ENCODE measurements around the gene GAB1.

The GAB1 gene

DNA sequence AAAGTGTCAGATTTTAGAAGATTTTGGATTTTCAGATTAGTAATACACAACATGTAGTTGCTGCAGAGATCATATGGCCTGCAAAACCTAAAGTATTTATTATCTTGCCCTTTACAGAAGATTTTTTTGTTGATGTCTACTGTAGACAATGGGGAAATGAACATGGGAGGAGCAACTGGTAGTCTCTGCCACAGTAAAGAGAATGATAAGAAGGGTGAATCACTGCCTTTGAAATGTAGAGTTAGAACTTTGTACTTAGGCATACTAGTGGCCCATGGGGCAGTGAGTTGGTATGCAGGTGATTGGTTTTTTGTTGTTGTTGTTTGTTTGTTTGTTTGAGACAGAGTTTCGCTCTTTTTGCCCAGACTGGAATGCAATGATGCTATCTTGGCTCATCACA lies 50.1 kb downstream of the GAB1 start:
- no peak for DNase-seq

DNA sequence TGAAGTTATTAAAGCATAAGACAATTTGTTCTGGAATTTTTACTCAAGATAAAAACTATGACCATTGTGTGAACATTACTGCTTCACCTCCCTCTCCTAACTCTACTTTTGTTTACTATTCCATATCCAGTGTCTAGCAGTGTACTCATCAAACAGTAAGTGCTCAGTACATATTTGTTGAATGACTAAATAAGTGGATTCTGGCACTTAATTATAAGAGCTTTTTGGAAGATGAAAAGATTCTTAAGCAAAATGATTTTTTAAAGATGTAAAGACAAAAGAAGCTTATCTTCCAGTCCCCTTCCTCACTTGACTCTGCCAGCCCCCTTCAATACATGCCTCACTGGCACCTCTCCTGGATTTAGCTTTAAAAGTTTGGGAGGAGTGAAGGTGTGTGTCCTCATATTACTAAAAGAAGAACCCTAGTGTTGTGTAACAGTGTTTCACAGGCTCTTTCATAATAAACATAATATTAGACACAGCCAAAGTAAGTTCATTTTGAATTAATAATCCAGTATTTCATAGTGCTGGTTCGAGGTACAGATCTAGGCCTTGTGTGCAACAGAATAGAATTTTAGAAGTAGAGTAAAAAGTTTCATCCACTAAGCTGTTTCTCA lies 53.0 kb downstream of the GAB1 start:
- DNase-seq: no peak

DNA sequence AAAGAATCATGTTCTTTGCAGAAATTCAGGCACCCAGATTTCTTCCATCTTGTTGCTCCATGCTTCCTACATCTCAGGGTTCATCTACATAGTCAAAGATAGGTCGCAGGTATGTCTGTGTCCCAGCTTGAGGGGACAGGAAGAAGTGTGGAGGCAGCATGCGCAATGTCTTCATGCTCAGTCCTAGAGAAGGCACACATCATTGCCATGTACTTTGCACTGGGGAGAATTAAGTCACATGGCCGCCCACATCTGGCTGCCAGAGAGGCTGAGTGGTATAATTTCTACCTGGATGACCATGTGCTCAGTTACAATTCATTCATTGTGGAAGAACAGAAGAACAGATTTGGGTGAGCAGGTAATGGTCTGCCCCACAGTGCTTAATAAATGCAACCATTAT lies 54.1 kb downstream of the GAB1 start:
- no peak for DNase-seq

DNA sequence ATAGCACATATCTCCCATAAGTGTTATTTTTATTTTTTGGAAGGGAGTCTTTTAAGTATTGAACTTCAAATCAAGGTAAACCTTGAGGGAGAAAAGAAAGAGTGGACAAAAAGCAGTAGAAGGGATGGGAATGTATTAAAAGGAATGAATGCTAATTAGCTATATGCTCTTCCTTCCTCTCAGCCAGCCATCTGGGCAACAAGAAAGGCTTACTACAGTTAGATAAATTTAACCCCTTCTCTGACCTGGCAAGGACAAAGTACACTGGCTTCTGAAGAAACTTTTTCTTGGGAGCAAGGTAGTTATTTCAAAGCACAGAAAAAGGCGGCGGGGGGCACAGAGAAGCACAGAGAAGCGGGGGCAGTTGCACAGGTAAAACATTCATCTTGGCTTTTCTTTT lies 54.6 kb downstream of the GAB1 start:
- no peak for DNase-seq

DNA sequence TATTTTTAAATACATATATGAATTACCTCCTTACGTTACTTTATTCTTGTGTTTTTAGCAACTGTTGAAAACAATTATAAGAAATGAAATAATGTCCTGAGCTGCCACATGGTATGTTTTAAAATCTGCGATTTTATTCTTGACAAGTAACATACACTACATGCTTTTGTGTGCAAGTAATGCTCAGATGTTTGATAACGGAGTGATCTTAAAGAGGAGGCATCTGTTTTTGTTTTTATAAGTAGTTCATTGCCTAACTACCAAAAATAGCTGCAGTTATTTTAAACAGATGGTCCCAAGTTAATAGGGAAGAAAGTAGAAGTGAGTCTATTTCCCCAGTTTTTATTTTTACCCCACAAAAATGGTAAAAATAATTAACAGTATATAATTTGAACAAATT lies 55.2 kb downstream of the GAB1 start:
- no peak for DNase-seq

DNA sequence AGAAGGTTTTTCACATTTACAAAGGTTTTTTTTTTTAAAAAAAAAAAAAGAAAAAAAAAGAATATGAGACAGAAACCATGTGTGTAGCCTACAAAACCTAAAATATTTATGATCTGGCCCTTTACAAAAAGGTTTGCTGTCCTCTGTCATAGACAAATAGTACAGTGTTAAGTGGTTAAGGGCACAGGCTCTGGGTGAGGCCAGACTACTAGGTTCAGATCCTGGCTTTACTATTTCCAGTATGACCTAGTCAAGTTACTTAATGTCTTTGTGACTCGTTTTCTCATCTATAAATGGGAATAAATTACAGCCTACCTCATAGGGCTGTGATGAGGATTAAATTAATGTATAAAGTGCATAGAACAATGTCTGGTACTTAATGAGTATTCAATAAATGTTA lies 56.5 kb downstream of the GAB1 start:
- DNase-seq: no peak

DNA sequence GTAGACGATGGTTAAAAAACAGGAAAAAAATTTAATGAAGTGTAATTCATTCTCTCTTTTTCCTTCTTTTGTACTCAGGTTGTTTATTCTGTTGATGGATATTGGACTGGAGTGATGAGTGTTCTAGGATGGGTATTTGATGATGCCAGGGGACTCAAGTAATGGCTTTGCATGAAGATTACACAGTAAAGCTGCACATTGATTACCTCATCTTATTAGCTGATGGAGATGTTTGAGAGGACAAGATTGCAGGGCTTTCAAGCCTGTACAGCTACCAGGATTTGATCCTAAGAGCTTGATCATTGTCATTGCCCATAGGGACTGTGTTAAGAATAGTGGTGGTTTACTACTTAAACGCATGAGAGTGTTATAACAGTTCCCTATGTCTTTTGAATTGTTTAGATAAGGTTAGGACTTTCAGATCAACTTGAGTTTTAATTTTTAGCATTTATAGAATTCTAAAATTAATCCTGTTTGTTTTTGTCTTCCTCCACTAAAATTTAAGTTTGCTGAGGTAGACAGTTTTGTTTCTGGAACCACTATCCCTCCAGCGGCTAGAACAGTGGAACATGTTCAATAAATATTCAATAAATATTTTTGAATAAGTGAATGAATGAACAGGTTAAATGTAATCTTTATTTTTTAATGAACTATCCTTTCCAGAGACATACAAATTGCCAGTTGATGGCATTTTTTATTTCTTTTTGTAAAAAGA lies 58.2 kb downstream of the GAB1 start:
- DNase-seq: no peak

DNA sequence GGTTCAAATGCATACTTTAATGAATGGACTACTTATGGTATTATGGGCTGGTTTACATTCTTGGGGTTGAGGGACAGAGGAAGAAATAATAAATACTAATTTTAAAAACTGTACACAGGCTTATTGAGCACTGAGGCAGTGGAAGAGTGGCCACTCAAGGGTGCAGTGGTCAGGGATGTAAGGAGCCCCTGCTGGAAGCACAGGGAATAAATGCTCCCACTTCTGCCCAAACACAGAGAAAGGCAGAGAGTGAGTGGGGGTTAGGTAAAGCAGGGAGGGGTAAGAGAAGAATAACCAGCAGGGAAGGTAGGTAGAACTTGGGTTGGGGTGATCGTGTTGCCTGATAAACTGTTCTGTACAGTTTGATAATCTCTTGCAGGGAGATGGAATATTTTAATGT lies 60.0 kb downstream of the GAB1 start:
- DNase-seq: no peak

DNA sequence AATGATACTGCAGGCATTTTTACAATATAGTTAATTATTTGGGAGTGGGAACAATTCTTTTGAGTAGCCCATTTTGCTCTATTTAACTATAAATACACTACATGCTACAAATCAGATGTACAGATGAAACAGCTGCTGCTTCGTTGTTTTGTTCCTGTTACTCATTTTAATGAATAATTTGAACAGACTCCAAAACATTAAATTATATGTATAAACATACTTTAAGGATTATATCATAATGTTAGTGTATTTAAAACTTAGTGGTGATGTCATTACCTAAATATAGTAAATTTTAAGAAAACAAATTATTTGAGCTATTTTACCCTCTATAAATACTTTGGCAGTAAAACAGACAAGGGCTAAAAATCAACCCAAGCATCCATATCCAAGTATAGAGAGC lies 60.7 kb downstream of the GAB1 start:
- DNase-seq: no peak

DNA sequence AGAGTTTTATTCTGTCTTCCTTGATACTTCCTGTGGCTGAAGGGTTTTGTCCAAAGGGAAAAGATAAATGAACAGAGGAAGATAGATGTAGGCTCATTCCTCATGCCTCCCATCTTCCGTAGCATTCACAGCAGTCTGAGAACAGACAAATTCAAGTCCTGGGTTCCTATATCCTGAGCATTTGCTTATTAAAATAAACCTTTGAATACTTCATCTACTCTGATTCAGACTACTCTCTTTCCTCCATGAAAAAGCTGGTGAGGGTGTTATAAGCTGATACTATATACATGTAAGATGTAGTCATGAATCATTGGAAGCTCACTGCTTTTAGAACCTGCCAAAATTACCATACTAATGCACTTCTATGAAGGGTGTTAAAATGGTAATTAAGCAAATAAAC lies 61.2 kb downstream of the GAB1 start:
- DNase-seq: no peak

DNA sequence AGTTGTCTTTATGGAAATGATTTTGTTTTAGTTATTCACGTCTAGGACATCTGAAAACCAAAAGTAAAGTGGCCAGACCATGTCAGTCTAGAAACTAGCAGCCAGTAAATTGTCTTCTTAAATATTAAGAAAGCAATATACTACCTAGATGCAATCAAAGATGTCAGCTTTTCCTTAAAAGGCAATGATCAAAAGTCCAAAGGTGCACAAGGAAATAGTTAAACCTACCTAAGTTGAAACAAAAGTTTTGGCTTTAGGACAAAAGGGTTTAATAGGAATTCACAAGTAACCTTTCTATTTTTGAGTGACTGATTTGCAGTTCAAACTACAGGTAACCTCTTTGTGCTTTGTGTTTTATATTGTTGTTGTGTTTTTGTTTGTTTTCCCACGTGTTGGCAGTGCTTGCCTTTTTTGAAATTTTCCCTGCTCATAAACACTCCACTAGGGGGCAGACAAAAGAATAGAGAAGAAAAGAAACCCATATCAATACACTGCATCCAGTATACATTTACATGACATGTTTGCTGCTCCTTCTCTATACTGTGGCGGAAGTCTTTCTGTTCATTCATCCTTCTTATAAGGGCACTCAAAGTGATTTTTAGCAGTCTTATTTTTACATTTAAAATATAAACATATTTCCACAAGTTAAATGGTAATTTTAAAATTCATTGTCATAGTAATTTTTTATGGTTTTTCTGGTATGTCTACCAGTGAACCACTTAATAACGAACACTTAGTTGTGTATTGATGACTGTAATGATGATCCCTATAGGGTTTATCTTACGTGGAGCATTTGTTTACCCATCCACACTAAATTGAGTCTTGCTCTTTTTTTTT lies 62.7 kb downstream of the GAB1 start:
- DNase-seq: no peak

DNA sequence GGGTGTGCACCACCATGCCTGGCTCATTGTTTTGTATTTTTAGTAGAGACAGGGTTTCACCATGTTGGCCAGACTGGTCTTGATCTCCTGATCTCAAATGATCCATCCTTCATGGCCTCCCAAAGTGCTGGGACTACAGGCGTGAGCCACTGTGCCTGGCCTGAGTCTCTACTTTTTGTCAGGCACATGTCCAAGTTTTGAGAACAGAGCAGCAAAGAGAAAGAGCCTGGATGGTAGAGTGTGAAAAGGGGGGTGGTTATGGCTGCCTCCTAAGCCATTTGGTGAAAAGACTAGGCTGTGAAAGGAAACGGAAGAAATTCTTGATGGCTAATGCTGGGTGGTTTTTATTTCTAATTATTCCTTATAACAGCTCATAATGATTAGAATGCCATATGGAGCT lies 63.4 kb downstream of the GAB1 start:
- DNase-seq: no peak

DNA sequence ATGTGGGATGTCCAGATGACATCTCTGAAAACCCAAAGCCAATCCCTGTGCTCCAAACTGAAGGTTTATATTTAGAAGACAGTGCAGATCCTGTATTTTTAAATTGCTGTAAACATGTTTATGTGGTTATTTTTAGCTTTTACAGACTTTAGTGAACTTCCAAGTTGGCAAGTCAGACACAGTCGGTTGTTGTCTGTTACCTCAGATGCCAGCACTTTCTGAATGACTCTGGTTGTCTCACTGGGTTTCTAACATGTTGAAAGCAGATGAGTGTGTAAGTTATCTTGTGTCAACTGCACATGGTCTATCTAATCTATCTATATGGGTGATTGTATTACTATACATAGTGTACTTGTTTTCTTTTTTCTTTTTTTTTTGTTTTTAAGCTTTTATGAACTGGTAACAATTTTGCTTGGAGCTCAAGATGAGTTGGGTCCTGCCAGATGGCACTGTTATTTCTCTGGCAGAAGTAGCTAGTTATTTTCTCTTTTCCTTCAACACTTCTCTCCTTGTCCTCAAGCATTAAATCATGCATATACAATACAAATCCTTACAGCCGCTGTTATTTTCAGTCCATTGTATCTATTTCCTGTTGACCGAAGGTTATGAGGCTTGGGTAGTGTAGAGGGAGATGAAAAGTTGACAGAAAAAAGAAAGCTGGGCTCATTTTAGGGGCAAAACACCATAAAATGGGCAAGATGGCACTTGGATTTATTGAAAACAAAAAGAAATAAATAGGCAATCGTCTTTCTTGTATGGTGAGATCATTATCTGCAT lies 66.3 kb downstream of the GAB1 start:
- no peak for DNase-seq

DNA sequence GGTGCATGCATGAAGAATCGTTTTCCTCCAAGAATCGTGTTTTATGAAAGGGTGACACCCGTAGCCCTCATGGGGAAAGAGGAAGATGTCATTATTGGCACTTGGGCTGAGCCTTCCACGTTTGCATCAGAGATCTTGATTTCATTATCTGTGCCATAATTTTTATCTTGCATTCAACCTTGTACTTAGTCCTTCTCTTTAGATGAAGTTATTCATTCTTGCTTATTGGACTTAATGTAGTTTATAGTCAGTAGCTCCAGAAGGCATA lies 66.8 kb downstream of the GAB1 start:
- DNase-seq: no peak

DNA sequence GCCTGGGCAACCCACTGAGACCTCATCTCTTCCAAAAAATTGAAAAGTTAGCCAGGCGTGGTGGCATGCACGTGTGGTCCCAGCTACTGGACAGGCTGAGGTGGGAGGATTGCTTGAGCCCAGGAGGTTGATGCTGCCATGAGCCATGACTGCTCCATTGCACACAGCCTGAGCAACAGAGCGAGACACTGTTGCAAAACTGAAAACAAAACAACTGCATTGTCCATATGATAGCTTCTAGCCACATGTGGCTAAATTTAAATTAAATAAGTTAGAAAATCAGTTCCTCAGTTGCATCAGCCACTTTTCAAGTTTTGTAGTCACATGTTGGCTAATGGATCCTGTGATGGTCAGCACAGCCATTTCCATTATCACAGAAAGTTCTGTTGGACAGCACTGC lies 67.9 kb downstream of the GAB1 start:
- DNase-seq: no peak

DNA sequence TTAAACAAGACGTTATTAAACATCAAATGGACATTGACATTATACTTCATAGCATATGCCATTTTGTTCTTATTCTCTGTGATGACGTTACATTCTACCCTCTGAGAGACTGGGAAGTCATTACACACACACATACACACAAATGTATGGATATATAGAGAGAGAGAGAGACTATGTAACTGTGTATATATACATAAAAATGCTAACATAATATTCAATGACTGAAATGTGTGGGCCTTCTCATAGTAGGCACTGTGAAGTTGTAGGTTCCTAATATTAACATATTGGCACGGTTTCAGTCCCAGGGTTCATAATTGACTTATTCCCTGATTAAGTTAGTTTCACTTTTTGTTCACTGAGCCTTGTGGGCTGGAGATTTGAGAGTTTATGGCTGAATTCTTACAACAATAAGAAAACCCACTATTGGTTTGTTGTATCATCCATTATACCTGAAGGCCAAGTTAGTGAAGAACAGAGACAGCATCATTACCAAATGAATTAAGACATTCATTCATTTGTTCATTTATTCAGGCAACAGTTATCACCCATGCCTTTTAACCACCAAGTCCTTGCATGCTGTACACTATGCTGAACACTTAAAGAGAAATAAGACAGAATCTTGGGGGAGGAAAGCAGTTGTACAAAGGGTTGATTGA lies 68.5 kb downstream of the GAB1 start:
- DNase-seq: no peak

DNA sequence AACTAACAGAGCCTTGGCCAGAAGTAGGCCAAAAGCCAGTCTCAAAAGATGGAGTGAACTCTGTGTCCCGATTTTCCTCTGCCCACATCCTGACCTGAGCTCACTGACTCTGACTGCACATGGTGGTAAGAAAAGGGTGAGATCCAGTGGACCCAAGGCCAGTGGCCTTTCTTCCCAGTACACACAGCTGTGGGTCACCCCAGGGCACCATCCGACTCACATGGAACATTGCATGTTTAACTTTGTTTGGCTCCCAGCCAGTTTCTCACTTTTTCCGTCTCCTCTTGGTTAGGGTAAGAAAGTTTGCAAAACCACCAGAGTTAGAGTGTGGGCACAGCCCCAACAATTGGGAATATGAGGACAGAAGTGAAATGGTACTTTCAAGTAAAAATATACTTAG lies 69.8 kb downstream of the GAB1 start:
- DNase-seq: no peak

DNA sequence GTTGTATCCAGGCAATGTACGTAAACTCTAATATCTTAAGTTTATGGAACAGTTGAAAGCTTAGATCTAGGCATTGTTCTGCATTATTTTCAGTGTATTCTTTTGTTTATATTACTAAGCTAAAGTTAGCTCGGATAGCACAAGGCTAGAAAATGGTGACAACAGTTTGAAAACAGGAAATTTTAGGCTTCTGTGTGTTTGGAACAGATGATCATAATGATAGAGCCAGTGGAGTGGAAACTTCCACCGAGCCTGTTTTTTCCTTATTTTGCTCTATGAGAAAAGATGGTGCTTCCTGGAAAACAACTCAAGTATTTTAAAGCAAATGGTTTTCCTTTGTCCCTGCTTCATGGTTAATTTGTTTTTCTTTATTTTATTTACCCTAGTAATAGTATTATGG lies 70.8 kb downstream of the GAB1 start:
- DNase-seq: no peak

DNA sequence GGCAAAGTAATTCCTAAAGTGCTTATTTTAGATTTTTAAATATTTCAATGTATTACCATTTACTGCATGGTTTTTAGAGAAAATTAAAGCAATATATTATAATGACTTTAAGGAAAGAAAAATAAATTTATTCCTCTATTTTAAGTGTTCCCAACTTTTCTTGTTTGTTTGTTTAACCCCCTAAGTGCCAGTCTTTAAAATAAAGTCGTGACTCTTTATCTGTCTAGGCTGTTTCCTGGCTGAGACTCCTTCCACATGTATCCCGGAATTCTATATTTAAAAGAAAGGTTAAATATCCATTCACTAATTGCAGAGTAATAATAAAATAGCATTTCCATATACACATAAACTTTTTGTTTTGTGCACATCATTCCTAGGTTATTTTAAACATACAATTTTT lies 71.2 kb downstream of the GAB1 start:
- no peak for DNase-seq

DNA sequence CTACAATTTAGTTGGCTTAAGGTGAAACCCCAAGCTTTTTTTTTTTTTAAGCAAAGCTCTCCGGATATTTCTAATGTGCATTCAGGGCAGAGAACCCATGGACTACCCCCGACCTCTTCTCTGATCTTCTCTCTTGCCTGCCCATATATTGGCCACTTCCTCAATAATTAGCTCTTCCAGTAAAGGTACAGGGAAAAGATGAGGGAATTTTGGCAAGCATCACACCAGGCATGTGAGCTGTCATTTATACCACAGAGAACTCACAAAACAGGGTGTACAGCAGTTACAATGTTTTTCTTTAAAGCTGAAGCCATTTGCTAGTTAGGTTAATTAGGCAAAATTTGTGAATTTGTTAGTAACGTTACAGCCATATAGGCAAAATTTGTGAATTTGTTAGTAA lies 73.3 kb downstream of the GAB1 start:
- DNase-seq: no peak

DNA sequence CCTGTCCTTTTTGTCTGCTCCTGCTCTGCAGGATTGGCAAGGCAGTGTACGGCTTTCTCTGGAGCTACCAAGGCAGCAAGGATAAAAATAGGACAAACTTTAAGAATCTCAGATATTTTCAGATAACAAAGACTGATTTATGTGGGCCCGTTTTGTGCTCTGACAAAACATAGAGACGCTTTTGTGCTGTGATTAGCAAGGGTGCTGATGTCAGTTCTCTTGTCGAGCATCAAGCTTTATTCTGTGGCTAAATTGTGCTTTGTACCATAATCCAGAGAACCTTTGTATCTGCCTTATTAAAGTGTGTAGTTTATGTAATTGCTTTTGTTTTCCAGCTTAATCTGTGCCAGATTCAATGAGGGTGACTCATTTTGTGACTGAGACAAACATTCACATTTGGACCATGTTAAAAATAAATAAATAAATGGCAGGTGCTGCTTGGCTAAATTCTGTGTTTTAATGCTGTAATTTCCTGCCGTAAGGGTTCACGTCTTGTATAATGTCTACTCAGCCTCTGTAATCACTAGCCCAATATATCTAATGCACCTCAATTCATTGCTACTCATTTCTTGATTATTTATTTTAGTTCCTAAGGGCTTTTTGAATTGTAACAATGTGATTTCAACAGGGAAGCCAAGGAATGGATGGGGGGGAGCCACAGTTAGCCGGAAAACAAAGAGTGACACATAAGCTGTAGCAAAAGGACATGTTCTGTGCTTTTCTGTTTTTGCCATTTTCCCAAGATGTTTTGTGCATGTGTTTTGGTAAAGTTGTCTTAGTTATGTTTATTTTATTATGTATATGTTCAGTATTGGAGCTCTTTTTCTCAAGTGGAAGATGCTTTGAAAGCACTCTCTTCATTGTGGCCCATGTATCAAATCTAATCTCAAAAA lies 75.1 kb downstream of the GAB1 start:
- no peak for DNase-seq

DNA sequence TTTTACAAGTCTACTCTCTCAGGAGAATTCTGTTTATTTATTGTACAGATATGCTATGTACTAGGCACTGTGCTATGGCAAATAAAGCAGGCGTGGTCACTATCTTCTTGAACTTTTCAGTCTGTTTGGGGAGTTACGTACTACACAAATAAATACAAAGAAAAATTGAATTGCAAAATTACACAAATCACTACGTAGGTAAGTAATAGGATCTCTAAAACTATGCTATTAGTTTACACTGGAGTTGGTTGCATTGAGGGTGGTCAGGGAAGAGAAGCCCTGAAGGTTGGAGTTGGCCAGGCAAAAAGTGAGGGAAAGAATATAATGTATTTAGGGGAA lies 75.7 kb downstream of the GAB1 start:
- no peak for DNase-seq
